ENCODE measurements around the gene CFAP97. TPM values are rescaled to one million over a fixed set of nuclear protein-coding genes. Genes with fewer than 3 reads are reported as not detected.

The CFAP97 gene
- total RNA-seq, 1 donor from 2014 or later = 53.1 TPM

DNA sequence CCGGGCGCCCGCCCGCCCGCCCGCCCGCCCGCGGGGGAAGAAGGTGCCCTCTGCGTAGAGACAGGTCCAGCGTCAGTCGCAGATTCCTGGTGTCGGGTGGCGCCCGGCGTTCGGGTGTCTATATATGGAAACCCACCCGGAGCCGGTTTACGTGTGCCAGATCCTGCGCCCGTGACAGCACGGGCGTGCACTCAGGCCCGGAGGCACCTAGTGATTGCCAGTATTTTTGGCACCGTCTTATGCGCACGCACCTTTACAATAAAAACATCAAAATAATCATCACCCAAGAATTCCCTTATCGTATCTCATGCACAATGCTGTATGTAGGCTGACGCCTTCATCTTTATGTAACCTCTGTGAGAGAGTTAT, 60.2 kb downstream of the CFAP97 start:
- Mint-ChIP-seq H3K4me3 (ENCODE audit: unreplicated experiment) (peak overlapping the region; percentile 73), H3K27me3 (ENCODE audit: low read depth) (no peaks in the 10 kb centered on the region), H3K9me3 (ENCODE audit: low read depth) (no peaks in the 10 kb centered on the region), H3K27ac (ENCODE audit: unreplicated experiment) (peak overlapping the region; percentile 59), H3K4me1 (ENCODE audit: low read depth) (peaks cover 38% of the 10 kb centered on the region), H3K36me3 (ENCODE audit: low read depth) (peaks cover 1% of the 10 kb centered on the region)
- TF ChIP-seq, protein P1, sequence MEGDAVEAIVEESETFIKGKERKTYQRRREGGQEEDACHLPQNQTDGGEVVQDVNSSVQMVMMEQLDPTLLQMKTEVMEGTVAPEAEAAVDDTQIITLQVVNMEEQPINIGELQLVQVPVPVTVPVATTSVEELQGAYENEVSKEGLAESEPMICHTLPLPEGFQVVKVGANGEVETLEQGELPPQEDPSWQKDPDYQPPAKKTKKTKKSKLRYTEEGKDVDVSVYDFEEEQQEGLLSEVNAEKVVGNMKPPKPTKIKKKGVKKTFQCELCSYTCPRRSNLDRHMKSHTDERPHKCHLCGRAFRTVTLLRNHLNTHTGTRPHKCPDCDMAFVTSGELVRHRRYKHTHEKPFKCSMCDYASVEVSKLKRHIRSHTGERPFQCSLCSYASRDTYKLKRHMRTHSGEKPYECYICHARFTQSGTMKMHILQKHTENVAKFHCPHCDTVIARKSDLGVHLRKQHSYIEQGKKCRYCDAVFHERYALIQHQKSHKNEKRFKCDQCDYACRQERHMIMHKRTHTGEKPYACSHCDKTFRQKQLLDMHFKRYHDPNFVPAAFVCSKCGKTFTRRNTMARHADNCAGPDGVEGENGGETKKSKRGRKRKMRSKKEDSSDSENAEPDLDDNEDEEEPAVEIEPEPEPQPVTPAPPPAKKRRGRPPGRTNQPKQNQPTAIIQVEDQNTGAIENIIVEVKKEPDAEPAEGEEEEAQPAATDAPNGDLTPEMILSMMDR (IDR thresholded peaks at IDR 0.05) = no peak
- DNase-seq (ENCODE audit: low spot score) = no peak

DNA sequence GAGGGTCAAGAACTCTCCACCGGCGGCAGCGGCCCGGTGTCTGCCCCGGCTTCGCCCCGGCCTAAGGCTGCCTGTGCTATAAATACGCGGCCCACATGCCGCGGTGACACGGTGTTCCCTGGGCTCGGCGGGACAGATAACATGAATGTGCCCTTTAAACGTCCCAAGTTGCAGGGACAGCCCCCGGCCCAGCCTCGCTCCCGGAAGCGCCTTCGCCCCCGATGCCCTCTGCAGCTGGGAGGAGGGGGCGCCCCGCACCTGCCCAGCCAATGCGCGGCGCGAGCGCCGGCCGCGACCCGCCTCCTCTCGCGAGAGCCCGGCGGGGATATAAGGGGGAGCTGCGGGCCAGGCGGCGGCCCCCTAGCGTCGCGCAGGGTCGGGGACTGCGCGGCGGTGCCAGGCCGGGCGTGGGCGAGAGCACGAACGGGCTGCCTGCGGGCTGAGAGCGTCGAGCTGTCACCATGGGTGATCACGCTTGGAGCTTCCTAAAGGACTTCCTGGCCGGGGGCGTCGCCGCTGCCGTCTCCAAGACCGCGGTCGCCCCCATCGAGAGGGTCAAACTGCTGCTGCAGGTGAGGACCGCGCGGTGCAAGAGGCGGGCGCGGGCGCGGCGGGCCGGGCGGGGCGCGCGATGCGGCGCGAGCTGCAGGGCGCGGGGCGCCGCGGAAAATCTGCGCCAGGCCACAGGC, 60.7 kb downstream of the CFAP97 start, which contains the start of gene SLC25A4:
SLC25A4 (plus strand) TSS at position 355 of the 689 bp plus-strand sequence; CDS start at position 462, 107 bp downstream.
- H3K4me3 Mint-ChIP-seq (ENCODE audit: unreplicated experiment) = peak within 1 kb of the TSS; percentile 73
- H3K36me3 Mint-ChIP-seq (ENCODE audit: low read depth) = peaks cover 1% of the 10 kb centered on the region
- TF ChIP-seq, protein P1 (IDR thresholded peaks at IDR 0.05) = peak; percentile 75
- H3K27ac Mint-ChIP-seq (ENCODE audit: unreplicated experiment) = peak within 1 kb of the TSS; percentile 71
- no peak for DNase-seq (ENCODE audit: low spot score)
- H3K9me3 Mint-ChIP-seq (ENCODE audit: low read depth) = no peaks in the 10 kb centered on the region
- H3K27me3 Mint-ChIP-seq (ENCODE audit: low read depth) = no peaks in the 10 kb centered on the region
- peaks cover 38% of the 10 kb centered on the region for H3K4me1 Mint-ChIP-seq (ENCODE audit: low read depth)

DNA sequence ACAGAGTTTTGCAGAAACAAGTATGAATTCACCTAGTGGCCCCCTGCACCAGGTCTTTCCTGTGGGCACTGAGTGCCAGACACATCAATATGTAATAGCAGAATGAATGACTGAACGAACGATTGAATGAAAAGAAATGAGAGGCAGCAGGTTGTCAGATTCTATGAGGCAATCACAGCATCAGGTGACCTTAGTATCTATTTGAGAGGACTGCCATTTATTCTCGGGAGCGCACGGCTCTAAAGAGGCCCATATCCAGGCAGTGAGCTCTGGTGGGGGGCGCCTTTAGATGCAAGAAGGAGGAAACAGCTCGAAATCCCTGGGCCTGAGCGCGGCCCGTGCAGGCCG, 61.3 kb downstream of the CFAP97 start:
- H3K4me3 Mint-ChIP-seq (ENCODE audit: unreplicated experiment) = peak overlapping the region; percentile 73
- peaks cover 1% of the 10 kb centered on the region for H3K36me3 Mint-ChIP-seq (ENCODE audit: low read depth)
- DNase-seq (ENCODE audit: low spot score) = no peak
- peak overlapping the region; percentile 60 for H3K27ac Mint-ChIP-seq (ENCODE audit: unreplicated experiment)
- no peaks in the 10 kb centered on the region for H3K27me3 Mint-ChIP-seq (ENCODE audit: low read depth)
- H3K9me3 Mint-ChIP-seq (ENCODE audit: low read depth) = no peaks in the 10 kb centered on the region
- H3K4me1 Mint-ChIP-seq (ENCODE audit: low read depth) = peaks cover 38% of the 10 kb centered on the region
- TF ChIP-seq, protein P1 (IDR thresholded peaks at IDR 0.05) = no peak

DNA sequence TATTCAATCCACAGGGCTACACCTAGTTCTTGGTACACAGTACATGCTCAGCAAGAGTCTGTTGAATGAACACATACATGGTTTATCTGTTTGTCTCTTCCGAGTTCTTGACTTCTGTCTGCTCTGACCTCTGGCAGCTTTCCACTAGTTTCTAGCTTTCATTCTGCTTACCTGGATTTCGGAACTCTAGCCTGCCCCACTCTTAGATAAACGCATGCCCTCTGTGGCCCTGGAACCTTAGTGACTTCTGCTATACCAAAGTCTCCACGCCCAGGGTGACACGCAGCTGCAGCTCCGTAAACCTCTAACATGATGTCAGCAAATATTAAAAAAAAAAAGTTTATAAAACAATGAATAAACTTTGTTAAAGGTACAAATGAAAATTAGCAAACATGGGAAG, 62.0 kb downstream of the CFAP97 start:
- H3K27me3 Mint-ChIP-seq (ENCODE audit: low read depth) = no peaks in the 10 kb centered on the region
- no peaks in the 10 kb centered on the region for H3K9me3 Mint-ChIP-seq (ENCODE audit: low read depth)
- H3K4me3 Mint-ChIP-seq (ENCODE audit: unreplicated experiment) = no peak overlapping the region
- peaks cover under 1% of the 10 kb centered on the region for H3K36me3 Mint-ChIP-seq (ENCODE audit: low read depth)
- no peak overlapping the region for H3K27ac Mint-ChIP-seq (ENCODE audit: unreplicated experiment)
- peaks cover 37% of the 10 kb centered on the region for H3K4me1 Mint-ChIP-seq (ENCODE audit: low read depth)
- TF ChIP-seq, protein P1 (IDR thresholded peaks at IDR 0.05) = no peak
- DNase-seq (ENCODE audit: low spot score) = no peak

DNA sequence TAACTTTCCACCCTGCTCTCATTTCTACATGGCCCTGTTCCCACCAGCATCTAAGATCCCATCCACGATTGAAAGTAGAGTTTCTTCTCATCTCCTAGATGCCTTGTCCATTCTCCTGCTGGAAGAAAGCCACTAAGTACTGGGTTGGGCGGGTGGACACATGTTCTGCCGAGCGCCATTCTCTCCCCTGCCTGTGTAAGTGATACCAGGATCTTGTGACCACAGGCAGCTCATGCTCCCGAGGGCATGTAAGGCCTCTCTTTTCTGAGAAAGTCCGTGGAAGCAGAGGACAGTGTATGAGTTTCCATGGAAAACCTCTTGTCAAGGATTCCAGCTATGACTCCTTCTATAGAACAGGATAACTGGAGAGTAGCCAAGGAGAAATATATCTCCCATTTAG, 64.1 kb downstream of the CFAP97 start:
- TF ChIP-seq, protein P1 (IDR thresholded peaks at IDR 0.05) = no peak
- Mint-ChIP-seq H3K9me3 (ENCODE audit: low read depth) (no peaks in the 10 kb centered on the region), H3K27me3 (ENCODE audit: low read depth) (no peaks in the 10 kb centered on the region), H3K36me3 (ENCODE audit: low read depth) (no peaks in the 10 kb centered on the region), H3K27ac (ENCODE audit: unreplicated experiment) (no peak overlapping the region), H3K4me1 (ENCODE audit: low read depth) (peaks cover 17% of the 10 kb centered on the region), H3K4me3 (ENCODE audit: unreplicated experiment) (no peak overlapping the region)
- no peak for DNase-seq (ENCODE audit: low spot score)
